ENCODE data around the gene SLC17A4. TPM values are rescaled to one million over a fixed set of nuclear protein-coding genes. Genes with fewer than 3 reads are reported as not detected.

The SLC17A4 gene
- total RNA-seq, 1 experiment from 2014 or later = not detected

DNA sequence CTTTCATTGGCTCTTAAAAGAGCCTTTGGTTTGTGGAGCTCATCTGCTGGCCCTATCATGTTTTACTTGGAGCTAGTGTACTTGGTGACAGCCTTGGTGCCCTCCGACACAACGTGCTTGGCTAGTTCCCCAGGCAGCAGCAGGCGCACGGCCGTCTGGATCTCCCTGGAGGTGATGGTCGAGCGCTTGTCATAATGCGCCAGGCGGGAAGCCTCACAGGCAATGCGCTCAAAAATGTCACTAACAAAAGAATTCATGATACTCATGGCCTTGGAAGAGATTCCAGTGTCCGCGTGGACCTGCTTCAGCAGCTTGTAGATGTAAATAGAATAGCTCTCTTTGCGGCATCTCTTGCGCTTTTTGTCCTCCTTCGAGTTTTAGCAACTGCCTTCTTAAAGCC is 22.8 kb upstream of the SLC17A4 start:
- TF ChIP-seq CTCF (IDR thresholded peaks at IDR 0.05; ENCODE audit: unreplicated experiment) = no peak
- DNase-seq (ENCODE audit: unreplicated experiment) = no peak
- Mint-ChIP-seq H3K4me3 (ENCODE audit: unreplicated experiment) (no peak overlapping the region), H3K36me3 (ENCODE audit: insufficient read depth, unreplicated experiment) (no peaks in the 10 kb centered on the region), H3K9me3 (ENCODE audit: unreplicated experiment) (no peaks in the 10 kb centered on the region), H3K27me3 (ENCODE audit: insufficient read depth, unreplicated experiment) (peaks cover 50% of the 10 kb centered on the region), H3K4me1 (ENCODE audit: insufficient read depth, unreplicated experiment) (no peaks in the 10 kb centered on the region), H3K27ac (ENCODE audit: low read depth, unreplicated experiment) (no peak overlapping the region)
- ChIA-PET CTCF (interaction anchor here (4.3 kb wide), 1 partner anchor 12 kb away, joined by 47 read pairs; no protein-coding TSS in a partner anchor), POLR2A (no interaction called here)
- intact Hi-C loops (cut with micrococcal nuclease) = no loop called here
- BruUV-seq (replicated peaks) = no TSS peak

GRCh38 chr6:25732468-25733198 is 21.9 kb upstream of the SLC17A4 start:
- Mint-ChIP-seq H3K4me3 (ENCODE audit: unreplicated experiment) (no peak overlapping the region), H3K36me3 (ENCODE audit: insufficient read depth, unreplicated experiment) (no peaks in the 10 kb centered on the region), H3K27ac (ENCODE audit: low read depth, unreplicated experiment) (no peak overlapping the region), H3K27me3 (ENCODE audit: insufficient read depth, unreplicated experiment) (peaks cover 50% of the 10 kb centered on the region), H3K4me1 (ENCODE audit: insufficient read depth, unreplicated experiment) (no peaks in the 10 kb centered on the region), H3K9me3 (ENCODE audit: unreplicated experiment) (no peaks in the 10 kb centered on the region)
- no peak for DNase-seq (ENCODE audit: unreplicated experiment)
- TF ChIP-seq CTCF (IDR thresholded peaks at IDR 0.05; ENCODE audit: unreplicated experiment) = no peak
- ChIA-PET CTCF (interaction anchor here (0.7 to 4.3 kb wide), 3 partner anchors 13 to 14 kb away, joined by 3 to 47 read pairs (median 6); no protein-coding TSS in a partner anchor), POLR2A (no interaction called here)
- BruUV-seq (replicated peaks) = no TSS peak
- intact Hi-C loops (cut with micrococcal nuclease) = no loop called here

GRCh38 chr6:25735261-25735660 is 19.3 kb upstream of the SLC17A4 start:
- no TSS peak for BruUV-seq (replicated peaks)
- H3K36me3 Mint-ChIP-seq (ENCODE audit: insufficient read depth, unreplicated experiment) = no peaks in the 10 kb centered on the region
- no peak for TF ChIP-seq CTCF (IDR thresholded peaks at IDR 0.05; ENCODE audit: unreplicated experiment)
- H3K4me3 Mint-ChIP-seq (ENCODE audit: unreplicated experiment) = no peak overlapping the region
- CTCF ChIA-PET = interaction anchor here (0.6 to 1.3 kb wide), 2 partner anchors 15 to 19 kb away, joined by 3 read pairs; no protein-coding TSS in a partner anchor
- intact Hi-C loops (cut with micrococcal nuclease) = no loop called here
- H3K9me3 Mint-ChIP-seq (ENCODE audit: unreplicated experiment) = no peaks in the 10 kb centered on the region
- DNase-seq (ENCODE audit: unreplicated experiment) = no peak
- H3K27me3 Mint-ChIP-seq (ENCODE audit: insufficient read depth, unreplicated experiment) = peaks cover 45% of the 10 kb centered on the region
- H3K27ac Mint-ChIP-seq (ENCODE audit: low read depth, unreplicated experiment) = no peak overlapping the region
- no peaks in the 10 kb centered on the region for H3K4me1 Mint-ChIP-seq (ENCODE audit: insufficient read depth, unreplicated experiment)
- POLR2A ChIA-PET = no interaction called here

GRCh38 chr6:25743868-25744267 is 10.7 kb upstream of the SLC17A4 start:
- ChIA-PET POLR2A (no interaction called here), CTCF (interaction anchor here (0.7 kb wide), 1 partner anchor 254 kb away, joined by 3 read pairs; no protein-coding TSS in a partner anchor)
- no peaks in the 10 kb centered on the region for H3K27me3 Mint-ChIP-seq (ENCODE audit: insufficient read depth, unreplicated experiment)

More at GRCh38 chr6:25743868-25744267, 10.7 kb upstream of the SLC17A4 start:
- no peak for TF ChIP-seq CTCF (IDR thresholded peaks at IDR 0.05; ENCODE audit: unreplicated experiment)
- BruUV-seq (replicated peaks) = no TSS peak
- Mint-ChIP-seq H3K27ac (ENCODE audit: low read depth, unreplicated experiment) (no peak overlapping the region), H3K9me3 (ENCODE audit: unreplicated experiment) (no peaks in the 10 kb centered on the region), H3K4me3 (ENCODE audit: unreplicated experiment) (no peak overlapping the region), H3K4me1 (ENCODE audit: insufficient read depth, unreplicated experiment) (no peaks in the 10 kb centered on the region), H3K36me3 (ENCODE audit: insufficient read depth, unreplicated experiment) (no peaks in the 10 kb centered on the region)
- DNase-seq (ENCODE audit: unreplicated experiment) = no peak
- intact Hi-C loops (cut with micrococcal nuclease) = no loop called here
